GM19238 (cell line): ENCODE results near the gene PHACTR2.
"Not testable (repeated sequence)": the region's sequence is repeated elsewhere in the genome, so short reads cannot be mapped to it uniquely, and the experiment has no call there.

Experiments
- DNase-seq: peaks from one replicate; pipeline ENCODE4 v3.0.0; 2011; ENCODE audit warnings: low spot score; ENCODE audit not compliant: insufficient read length

Gene PHACTR2

GRCh38 chr6:143677891-143678791 is at the start of gene PHACTR2:
PHACTR2 (plus strand) TSS chr6:143677965; CDS start chr6:143678164, 199 bp downstream.
- peak; percentile 2 for DNase-seq

DNA sequence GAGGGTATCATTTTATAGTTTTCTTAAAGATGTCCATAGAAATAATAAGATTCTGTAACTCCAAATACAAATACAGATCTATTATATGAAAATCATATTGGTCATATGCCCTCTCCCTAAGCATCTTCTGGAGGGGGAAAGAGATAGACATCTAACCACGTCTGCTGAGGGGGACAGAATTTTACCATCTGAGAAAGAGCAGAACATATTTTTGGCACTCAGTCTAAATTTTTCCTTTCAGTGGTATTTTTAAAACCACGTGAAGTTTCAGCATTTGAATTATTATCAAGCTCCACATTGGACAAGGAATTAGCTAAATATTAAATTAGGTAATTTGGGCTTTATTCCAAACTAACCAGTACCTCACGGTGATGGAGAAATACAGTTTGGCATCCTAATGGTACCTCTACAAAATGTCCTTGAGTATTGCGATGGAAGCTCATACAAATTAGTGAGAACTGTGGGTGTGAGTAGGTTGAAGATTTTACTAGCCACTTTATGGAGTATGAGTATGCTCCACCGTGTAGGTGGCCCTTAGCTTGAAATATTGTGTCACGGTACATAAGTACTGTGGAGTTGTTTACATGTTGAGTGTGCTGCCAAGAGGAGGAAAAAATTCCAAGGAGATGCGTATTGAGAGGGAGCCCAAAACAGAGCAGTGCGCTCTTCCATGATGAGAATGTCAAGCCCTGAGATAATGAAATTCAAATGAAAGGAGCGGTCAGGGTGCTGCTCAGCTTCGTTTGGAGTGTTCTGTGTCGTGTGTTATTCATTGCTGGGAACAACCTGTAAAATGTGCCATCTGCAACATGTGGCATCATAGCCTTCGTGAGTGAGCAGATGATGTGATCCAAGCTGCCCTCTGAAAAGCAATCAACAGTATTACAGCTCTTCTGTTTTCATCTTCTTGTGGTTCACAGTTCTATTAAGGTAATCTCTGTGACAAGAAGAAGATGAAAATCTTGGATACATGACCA is 48.4 kb upstream of the PHACTR2 start:
- no peak for DNase-seq

DNA sequence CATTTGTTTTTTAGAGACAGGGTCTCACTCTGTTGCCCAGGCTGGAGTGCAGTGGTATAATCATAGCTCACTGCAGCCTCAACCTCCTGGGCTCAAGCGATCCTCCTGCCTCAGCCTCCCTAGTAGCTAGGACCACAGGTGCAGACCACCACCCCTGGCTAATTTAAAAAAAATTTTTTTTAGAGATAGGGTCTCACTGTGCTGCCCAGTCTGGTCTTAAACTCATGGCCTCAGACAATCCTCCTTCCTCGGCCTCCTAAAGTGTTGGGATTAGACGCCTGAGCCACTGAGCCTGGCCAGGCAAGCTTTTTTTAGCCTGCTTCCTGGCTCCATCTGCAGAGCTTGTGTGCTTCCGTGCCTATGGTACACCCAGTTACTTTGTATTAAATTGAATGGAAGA is 46.6 kb upstream of the PHACTR2 start:
- not testable (repeated sequence) for DNase-seq

- DNase-seq: no peak
These were observed 44.9 kb upstream of the PHACTR2 start for GRCh38 chr6:143632894-143633293.

GRCh38 chr6:143634486-143634885 is 43.3 kb upstream of the PHACTR2 start:
- no peak for DNase-seq

DNA sequence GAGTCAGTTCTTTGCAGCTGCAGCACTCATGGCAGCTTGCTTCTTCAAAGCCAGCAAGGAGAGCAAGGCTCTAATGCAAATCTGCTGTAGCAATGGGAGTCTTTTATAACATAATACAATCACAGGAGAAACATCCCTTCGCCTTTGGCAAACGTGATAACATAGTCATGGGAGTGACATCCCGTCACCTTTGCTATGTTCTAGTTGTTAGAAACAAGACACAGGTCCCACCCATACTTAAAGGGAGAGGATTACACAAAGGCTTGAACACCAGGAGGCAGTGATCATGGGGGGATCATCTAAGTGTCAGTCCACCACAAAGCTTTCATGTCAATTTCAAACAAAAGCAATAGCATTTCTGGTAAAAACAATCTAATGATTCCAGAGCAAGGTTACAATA is 40.1 kb upstream of the PHACTR2 start:
- DNase-seq: no peak

- DNase-seq: no peak
These were observed 35.4 kb upstream of the PHACTR2 start for GRCh38 chr6:143642403-143642802.

- no peak for DNase-seq
These were observed 30.6 kb upstream of the PHACTR2 start for GRCh38 chr6:143647191-143647590.

DNA sequence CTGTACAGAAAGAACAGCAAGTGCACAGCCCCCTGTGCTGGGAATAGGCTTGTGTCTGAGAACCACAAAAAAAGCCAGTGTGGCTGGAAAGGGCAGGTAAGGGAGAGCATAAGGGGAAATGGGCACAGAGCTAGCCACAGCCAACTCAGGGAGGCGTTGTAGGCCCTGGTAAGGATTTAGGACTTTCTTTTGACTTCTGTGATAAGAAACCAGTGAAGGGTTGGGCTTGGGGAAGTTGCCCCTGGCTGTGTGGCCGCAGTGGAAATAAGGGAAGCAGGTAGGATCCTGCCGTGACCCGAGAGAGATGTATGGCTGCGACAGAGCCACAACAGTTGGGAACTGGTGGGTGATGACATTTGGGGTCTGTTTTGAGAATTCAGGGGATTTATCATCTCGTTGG is 30.0 kb upstream of the PHACTR2 start:
- DNase-seq: no peak

- DNase-seq: not testable (repeated sequence)
These were observed 28.4 kb upstream of the PHACTR2 start for GRCh38 chr6:143649319-143649718.

DNA sequence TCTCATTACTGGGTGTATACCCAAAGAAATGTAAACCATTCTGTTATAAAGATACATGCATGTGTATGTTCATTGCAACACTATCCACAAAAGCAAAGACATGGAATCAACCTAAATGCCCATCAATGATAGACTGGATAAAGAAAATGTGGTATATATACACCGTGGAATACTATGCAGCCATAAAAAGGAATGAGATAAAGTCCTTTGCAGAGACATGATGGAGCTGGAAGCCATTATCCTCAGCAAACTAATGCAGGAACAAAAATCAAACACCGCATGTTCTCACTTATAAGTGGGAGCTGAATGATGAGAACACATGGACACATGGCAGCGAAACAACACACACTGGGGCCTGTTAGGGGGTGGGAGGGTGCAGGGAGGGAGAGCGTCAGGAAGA is 26.4 kb upstream of the PHACTR2 start:
- not testable (repeated sequence) for DNase-seq

- no peak for DNase-seq
These were observed 24.9 kb upstream of the PHACTR2 start for GRCh38 chr6:143652841-143653331.

DNA sequence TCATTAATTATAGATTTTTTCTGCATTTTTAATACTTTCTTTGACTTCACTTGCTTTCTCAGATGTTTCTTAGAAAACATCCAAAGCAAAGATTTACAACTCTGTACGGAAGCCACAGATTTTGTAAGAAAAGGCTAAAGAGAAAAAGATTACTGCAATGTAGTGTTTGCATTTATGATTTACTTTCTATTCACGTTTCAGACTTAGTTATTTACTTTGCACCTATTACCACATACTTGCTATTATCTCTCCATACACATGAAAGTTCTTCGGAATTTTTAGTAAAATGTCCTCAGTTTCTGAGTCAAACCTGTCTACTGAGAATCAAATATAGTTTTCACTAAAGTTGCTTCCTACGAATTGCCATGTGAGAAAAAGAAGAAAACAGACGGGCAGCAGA is 22.2 kb upstream of the PHACTR2 start:
- no peak for DNase-seq

DNA sequence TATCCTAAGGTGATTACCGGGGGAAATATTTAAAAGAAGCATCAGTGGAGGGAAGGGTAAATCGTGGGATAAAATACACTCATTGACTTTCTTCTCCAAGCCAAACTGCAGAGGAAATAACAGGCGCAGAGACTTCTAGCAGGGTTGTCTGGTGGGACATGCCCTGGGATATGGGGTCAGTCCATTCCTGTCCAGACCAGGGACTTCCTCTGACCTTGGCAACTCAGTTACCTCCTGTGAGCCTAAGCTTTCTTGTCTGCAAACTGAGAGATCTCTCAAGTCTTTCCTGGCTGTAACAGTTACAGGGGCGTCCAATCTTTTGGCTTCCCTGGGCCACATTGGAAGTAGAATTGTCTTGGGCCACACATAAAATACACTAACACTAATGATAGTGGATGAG is 21.7 kb upstream of the PHACTR2 start:
- DNase-seq: no peak

DNA sequence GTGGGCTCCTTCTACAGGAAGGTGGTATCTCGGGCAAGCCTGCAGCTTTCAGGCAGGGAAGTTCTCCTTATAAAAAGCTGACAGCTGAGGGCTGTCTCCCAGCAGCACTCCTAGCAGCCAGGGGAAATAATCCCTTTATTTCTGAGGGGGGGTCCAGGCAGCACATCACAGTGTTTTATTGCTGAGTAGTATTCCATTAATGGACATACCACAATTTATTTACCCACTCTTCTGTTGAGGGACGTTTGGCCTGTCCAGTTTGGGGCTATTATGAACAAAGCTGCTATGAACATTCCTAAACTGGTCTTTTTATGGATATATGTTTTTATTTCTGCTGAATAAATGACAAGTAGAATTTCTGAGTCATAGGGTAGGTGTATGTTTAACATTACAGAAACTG is 20.0 kb upstream of the PHACTR2 start:
- no peak for DNase-seq

GRCh38 chr6:143660170-143660569 is 17.6 kb upstream of the PHACTR2 start:
- DNase-seq: not testable (repeated sequence)

GRCh38 chr6:143664171-143664570 is 13.6 kb upstream of the PHACTR2 start:
- DNase-seq: no peak

DNA sequence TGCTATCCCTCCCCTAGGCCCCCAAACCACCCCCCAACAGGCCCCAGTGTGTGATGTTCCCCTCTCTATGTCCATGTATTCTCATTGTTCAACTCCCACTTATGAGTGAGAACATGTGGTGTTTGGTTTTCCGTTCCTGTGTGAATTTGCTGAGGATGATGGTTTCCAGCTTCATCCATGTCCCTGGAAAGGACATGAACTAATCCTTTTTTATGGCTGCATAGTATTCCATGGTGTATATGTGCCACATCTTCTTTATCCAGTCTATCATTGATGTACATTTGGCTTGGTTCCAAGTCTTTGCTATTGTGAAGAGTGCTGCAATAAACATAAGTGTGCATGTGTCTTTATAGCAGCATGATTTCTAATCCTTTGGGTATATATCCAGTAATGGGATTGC is 11.8 kb upstream of the PHACTR2 start:
- not testable (repeated sequence) for DNase-seq

DNA sequence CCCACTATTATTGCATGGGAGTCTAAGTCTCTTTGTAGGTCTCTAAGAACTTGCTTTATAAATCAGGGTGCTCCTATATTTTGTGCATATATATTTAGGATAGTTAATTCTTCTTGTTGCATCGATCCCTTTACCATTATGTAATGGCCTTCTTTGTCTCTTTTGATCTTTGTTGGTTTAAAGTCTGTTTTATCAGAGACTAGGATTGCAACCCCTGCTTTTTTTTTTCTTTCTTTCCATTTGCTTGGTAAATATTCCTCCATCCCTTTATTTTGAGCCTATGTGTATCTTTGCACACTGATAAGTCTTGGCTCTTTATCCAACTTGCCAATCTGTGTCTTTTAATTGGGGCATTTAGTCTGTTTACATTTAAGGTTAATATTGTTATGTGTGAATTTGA is 8.3 kb upstream of the PHACTR2 start:
- not testable (repeated sequence) for DNase-seq

- DNase-seq: no peak
These were observed 4.1 kb upstream of the PHACTR2 start for GRCh38 chr6:143673669-143674068.

- no peak for DNase-seq
These were observed 3.0 kb upstream of the PHACTR2 start for GRCh38 chr6:143674483-143675381.
